Measurements from ENCODE around the gene TCF7L2. TPM values are rescaled to one million over a fixed set of nuclear protein-coding genes. Genes with fewer than 3 reads are reported as not detected.

Gene TCF7L2
- total and polyA plus RNA-seq, 9 donors: 21.1 to 41.7 (median 34.5) TPM

DNA sequence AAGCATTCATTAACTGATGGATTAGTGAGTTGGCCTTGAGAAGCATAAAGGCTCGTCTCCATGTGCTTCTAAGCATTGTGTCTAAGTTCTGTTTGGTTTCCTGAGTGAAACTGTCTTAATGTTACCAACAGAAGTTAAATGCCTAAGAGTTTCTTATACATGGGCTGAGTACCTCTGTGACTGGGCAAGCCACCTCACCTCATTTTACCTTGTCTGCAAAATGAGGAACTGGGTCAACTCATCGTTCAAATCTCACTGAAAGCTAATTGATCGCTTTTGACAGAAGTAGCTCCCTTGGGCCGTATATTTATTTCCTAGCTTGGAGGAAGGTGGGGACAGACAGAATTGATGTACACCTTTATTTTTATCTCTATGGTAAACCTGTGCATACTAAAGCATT is 88.9 kb downstream of the TCF7L2 start:
- Histone ChIP-seq H3K9me3 (no peaks in the 10 kb centered on the region), H3K4me1 (ENCODE audit: insufficient read depth) (peaks cover 12% of the 10 kb centered on the region), H3K27ac (no peak overlapping the region), H3K27me3 (no peaks in the 10 kb centered on the region), H3K36me3 (no peaks in the 10 kb centered on the region), H3K4me3 (no peak overlapping the region)
- intact Hi-C loops (cut with DNase I): no loop called here
- no peak for TF ChIP-seq POLR2A (IDR thresholded peaks at IDR 0.05)
- TF ChIP-seq EP300 (IDR thresholded peaks at IDR 0.05): no peak
- TF ChIP-seq, protein P1, sequence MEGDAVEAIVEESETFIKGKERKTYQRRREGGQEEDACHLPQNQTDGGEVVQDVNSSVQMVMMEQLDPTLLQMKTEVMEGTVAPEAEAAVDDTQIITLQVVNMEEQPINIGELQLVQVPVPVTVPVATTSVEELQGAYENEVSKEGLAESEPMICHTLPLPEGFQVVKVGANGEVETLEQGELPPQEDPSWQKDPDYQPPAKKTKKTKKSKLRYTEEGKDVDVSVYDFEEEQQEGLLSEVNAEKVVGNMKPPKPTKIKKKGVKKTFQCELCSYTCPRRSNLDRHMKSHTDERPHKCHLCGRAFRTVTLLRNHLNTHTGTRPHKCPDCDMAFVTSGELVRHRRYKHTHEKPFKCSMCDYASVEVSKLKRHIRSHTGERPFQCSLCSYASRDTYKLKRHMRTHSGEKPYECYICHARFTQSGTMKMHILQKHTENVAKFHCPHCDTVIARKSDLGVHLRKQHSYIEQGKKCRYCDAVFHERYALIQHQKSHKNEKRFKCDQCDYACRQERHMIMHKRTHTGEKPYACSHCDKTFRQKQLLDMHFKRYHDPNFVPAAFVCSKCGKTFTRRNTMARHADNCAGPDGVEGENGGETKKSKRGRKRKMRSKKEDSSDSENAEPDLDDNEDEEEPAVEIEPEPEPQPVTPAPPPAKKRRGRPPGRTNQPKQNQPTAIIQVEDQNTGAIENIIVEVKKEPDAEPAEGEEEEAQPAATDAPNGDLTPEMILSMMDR (IDR thresholded peaks at IDR 0.05): no peak
- no peak for DNase-seq
- 91 to 93% (median 92%) methylated on average over 4 of the region's 4 CpGs for WGBS, 3 donors

DNA sequence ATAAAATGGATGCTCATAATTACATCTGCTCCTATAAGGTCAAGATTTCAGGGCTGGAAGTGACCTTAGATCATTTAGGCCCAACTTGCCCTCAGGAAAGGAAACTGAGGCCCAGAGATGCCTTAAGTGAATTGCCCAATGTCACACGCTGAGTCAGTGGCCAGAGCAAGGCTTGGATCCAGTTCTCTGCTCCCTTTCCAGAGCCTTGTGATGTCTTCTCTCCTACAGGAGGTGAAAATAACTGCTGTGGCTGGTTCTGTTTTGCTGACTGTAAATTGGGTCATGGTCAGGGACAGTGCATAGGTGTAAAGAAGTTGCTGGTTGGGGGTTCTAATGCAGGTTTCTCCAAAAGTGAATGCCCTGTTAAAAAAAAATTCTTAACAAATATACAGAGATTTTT is 91.3 kb downstream of the TCF7L2 start:
- no peaks in the 10 kb centered on the region for H3K9me3 ChIP-seq
- H3K4me3 ChIP-seq: no peak overlapping the region
- no peak overlapping the region for H3K27ac ChIP-seq
- H3K4me1 ChIP-seq (ENCODE audit: insufficient read depth): peaks cover 10% of the 10 kb centered on the region
- no peaks in the 10 kb centered on the region for H3K36me3 ChIP-seq
- no peak for DNase-seq
- H3K27me3 ChIP-seq: no peaks in the 10 kb centered on the region
- 95 to 100% (median 97%) methylated on average over 1 of the region's 1 CpG for WGBS, 3 donors
- intact Hi-C loops (cut with DNase I): no loop called here
- TF ChIP-seq POLR2A (IDR thresholded peaks at IDR 0.05) (no peak), EP300 (IDR thresholded peaks at IDR 0.05) (no peak)
- TF ChIP-seq, protein P1 (IDR thresholded peaks at IDR 0.05): no peak

DNA sequence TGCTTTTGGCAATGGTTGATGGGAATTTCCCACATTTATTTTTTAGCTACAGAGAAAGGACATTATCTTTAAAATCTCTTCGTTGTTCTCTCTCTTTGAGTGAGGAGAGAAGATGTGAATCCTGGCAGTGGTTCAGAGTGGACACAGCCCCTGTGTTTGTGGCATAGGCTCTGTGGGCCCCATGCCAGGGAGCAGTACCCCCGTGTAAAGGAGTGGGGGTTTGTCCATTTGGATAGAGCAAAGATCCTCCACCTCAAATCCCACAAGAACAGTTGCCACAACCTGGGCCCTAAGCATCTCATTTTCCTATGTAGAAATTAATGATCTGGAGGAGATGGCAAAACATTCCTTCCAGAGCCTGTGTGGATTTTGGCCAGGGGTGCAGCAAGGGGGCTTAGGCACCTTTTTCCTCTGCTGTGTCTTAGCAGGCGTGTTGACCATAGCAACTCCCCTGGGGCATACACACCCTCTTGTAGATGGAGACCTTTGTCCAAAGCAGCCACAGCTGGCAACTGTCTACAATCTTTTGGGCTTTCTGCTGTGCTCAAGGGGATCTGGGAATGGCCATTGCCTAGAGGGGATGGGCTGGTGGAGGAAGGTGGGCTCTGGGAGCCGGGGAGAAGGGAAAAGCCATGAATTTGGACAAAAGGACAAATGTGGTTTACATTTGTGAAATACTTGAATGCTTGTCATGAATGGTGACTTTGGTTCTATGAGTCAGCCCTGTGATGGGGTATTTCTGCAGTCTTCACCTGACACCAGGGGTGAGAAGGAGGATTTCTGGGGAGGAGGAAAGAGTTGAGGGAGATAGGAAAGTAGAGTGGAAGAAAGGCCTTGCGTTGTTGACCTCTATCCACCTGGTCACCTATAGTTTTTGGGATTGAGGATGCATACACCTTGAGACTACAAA is 92.0 kb downstream of the TCF7L2 start:
- Histone ChIP-seq H3K4me3 (no peak overlapping the region), H3K27me3 (no peaks in the 10 kb centered on the region), H3K27ac (no peak overlapping the region), H3K9me3 (no peaks in the 10 kb centered on the region), H3K4me1 (ENCODE audit: insufficient read depth) (peaks cover 9% of the 10 kb centered on the region), H3K36me3 (no peaks in the 10 kb centered on the region)
- no peak for DNase-seq
- TF ChIP-seq EP300 (IDR thresholded peaks at IDR 0.05): no peak
- TF ChIP-seq POLR2A (IDR thresholded peaks at IDR 0.05): no peak
- TF ChIP-seq, protein P1 (IDR thresholded peaks at IDR 0.05): no peak
- 78 to 80% (median 79%) methylated on average over 5 of the region's 5 CpGs for WGBS, 3 donors
- intact Hi-C loops (cut with DNase I): no loop called here

DNA sequence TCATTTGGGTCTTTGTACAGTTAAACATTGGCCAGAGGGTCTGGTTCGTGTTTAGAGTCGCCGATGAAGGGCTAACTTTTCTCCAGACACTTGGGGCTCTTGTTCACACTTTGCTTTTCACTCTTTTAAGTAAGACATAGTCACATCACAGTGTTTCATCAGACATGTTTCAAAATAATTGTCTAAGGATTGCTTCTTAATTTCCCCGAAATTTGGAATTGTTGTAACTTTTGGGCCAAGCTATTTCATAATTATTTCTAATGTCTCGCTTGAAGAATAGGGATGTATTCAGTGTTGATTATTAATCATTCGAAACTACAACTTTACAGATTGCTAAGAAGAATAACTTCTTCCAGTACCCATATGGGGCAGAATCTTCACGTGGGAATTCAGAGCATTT is 92.8 kb downstream of the TCF7L2 start:
- Histone ChIP-seq H3K27ac (no peak overlapping the region), H3K27me3 (no peaks in the 10 kb centered on the region), H3K9me3 (no peaks in the 10 kb centered on the region), H3K36me3 (no peaks in the 10 kb centered on the region), H3K4me3 (no peak overlapping the region), H3K4me1 (ENCODE audit: insufficient read depth) (peaks cover 7% of the 10 kb centered on the region)
- TF ChIP-seq, protein P1 (IDR thresholded peaks at IDR 0.05): no peak
- TF ChIP-seq POLR2A (IDR thresholded peaks at IDR 0.05) (no peak), EP300 (IDR thresholded peaks at IDR 0.05) (no peak)
- WGBS, 3 donors: 81 to 87% (median 86%) methylated on average over 7 of the region's 7 CpGs
- no peak for DNase-seq
- intact Hi-C loops (cut with DNase I): no loop called here

Data from ovary (tissue), 9 donors.